IMR-90 (cell line): ENCODE measurements around the gene APOOL. TPM values are rescaled to one million over a fixed set of nuclear protein-coding genes. Genes with fewer than 3 reads are reported as not detected.

Experiments used
- ATAC-seq: fragments of 200-7000 bp; cut with Tn5 transposase; 2 replicates; pipeline ENCODE4 v1.9.1; 2020; ENCODE audit warnings: low read depth, mild to moderate bottlenecking, moderate library complexity
- BruUV-seq: library from RNA; stranded (reverse); fragments of 400-500 nt; replicated peaks from 2 replicates; lab custom pipeline; 2021; lab: Mats Ljungman, UMichigan
- CTCF ChIA-PET: fragments of 300-600 bp; formaldehyde crosslinking; extraction: SDS; loops from one replicate; lab custom pipeline; 2021; ENCODE audit warnings: antibody characterized with exemption; lab: Yijun Ruan, JAX
- POLR2A ChIA-PET: fragments of 300-600 bp; sonication (Branson Sonifier 250); formaldehyde crosslinking; loops from one replicate; lab custom pipeline; 2022; ENCODE audit warnings: antibody characterized with exemption; ENCODE audit not compliant: unreplicated experiment; lab: Charles Lee
- DNase-seq: peaks from one replicate; pipeline ENCODE4 v3.0.0; 2013
- H2AFZ ChIP-seq: replicated peaks from 2 replicates; pipeline ENCODE3; 2013; ENCODE audit warnings: low read length, mild to moderate bottlenecking; ENCODE audit not compliant: poor library complexity
- H2AK5ac ChIP-seq: 2 replicates; pipeline ENCODE4 v1.6.1; 2013; ENCODE audit warnings: low read depth, low read length, inconsistent platforms
- H2AK9ac ChIP-seq: replicated peaks from 2 replicates; pipeline ENCODE3; 2013; ENCODE audit warnings: mild to moderate bottlenecking, low read depth, low read length, moderate library complexity; ENCODE audit not compliant: poor library complexity
- H2BK120ac ChIP-seq: 2 replicates; pipeline ENCODE4 v1.6.1; 2013; ENCODE audit warnings: low read depth, low read length, inconsistent platforms
- H2BK15ac ChIP-seq: 3 replicates; pipeline ENCODE4 v1.6.1; 2013; ENCODE audit warnings: low read depth, low read length, inconsistent platforms
- H2BK20ac ChIP-seq: 2 replicates; pipeline ENCODE4 v1.6.1; 2013; ENCODE audit warnings: low read depth, mild to moderate bottlenecking, inconsistent platforms, low read length, moderate library complexity
- H2BK5ac ChIP-seq: 2 replicates; pipeline ENCODE4 v1.6.1; 2013; ENCODE audit warnings: mild to moderate bottlenecking, low read depth, low read length, inconsistent platforms; ENCODE audit not compliant: poor library complexity, severe bottlenecking
- H3K14ac ChIP-seq: replicated peaks from 2 replicates; pipeline ENCODE4 v1.6.1; 2013; ENCODE audit warnings: low read depth, low read length, inconsistent platforms
- H3K18ac ChIP-seq: 2 replicates; pipeline ENCODE4 v1.6.1; 2013; ENCODE audit warnings: low read depth, low read length, control low read depth
- H3K23ac ChIP-seq: 2 replicates; pipeline ENCODE4 v1.6.1; 2013; ENCODE audit warnings: low read depth, low read length, inconsistent platforms
- H3K27ac ChIP-seq: 2 replicates; pipeline ENCODE4 v1.5.1; 2013; ENCODE audit warnings: mild to moderate bottlenecking, control low read depth, low read length; ENCODE audit not compliant: insufficient read depth
- H3K27me3 ChIP-seq: 2 replicates; pipeline ENCODE4 v1.6.1; 2013; ENCODE audit warnings: low read length; ENCODE audit not compliant: control insufficient read depth, insufficient read depth
- H3K36me3 ChIP-seq: 2 replicates; pipeline ENCODE4 v1.6.1; 2013; ENCODE audit warnings: low read length, mixed read lengths; ENCODE audit not compliant: control insufficient read depth, insufficient read depth
- H3K4ac ChIP-seq: 2 replicates; pipeline ENCODE4 v1.6.1; 2013; ENCODE audit warnings: low read depth, low read length, inconsistent platforms
- H3K4me1 ChIP-seq: 2 replicates; pipeline ENCODE4 v1.6.1; 2013; ENCODE audit warnings: low read length, mixed read lengths; ENCODE audit not compliant: control insufficient read depth, insufficient read depth
- H3K4me2 ChIP-seq: 2 replicates; pipeline ENCODE4 v1.6.1; 2013; ENCODE audit warnings: low read depth, mild to moderate bottlenecking, control low read depth, low read length, moderate library complexity
- H3K4me3 ChIP-seq: 2 replicates; pipeline ENCODE4 v1.5.1; 2013; ENCODE audit warnings: low read depth, mild to moderate bottlenecking, control low read depth, low read length, moderate library complexity; ENCODE audit not compliant: insufficient read depth
- H3K56ac ChIP-seq: 2 replicates; pipeline ENCODE4 v1.6.1; 2013; ENCODE audit warnings: low read length, inconsistent platforms; ENCODE audit not compliant: insufficient read depth; ENCODE audit errors: extremely low read depth
- H3K79me1 ChIP-seq, 2 experiments: 2 replicates each; pipeline ENCODE4 v1.6.1; 2013; ENCODE audit warnings: low read length in 2 of 2, inconsistent platforms in 1 of 2, low read depth in 1 of 2
- H3K9ac ChIP-seq: 2 replicates; pipeline ENCODE4 v1.6.1; 2013; ENCODE audit warnings: low read depth, low read length, control low read depth
- H3K9me1 ChIP-seq: 2 replicates; pipeline ENCODE4 v1.6.1; 2013; ENCODE audit warnings: low read length, inconsistent platforms; ENCODE audit not compliant: insufficient read depth
- H3K9me3 ChIP-seq: 2 replicates; pipeline ENCODE4 v1.6.1; 2013; ENCODE audit warnings: low read length; ENCODE audit not compliant: control insufficient read depth, insufficient read depth
- H4K20me1 ChIP-seq: 2 replicates; pipeline ENCODE4 v1.6.1; 2013; ENCODE audit warnings: low read length, inconsistent platforms; ENCODE audit not compliant: insufficient read depth
- H4K5ac ChIP-seq: 2 replicates; pipeline ENCODE4 v1.6.1; 2013; ENCODE audit warnings: mild to moderate bottlenecking, low read depth, low read length, control low read depth
- H4K8ac ChIP-seq, 2 experiments: 2 replicates each; pipeline ENCODE4 v1.6.1; 2013; ENCODE audit warnings: low read depth in 2 of 2, low read length in 2 of 2, control low read depth in 1 of 2, inconsistent platforms in 1 of 2
- H4K91ac ChIP-seq: 2 replicates; pipeline ENCODE4 v1.6.1; 2013; ENCODE audit warnings: low read depth, low read length, inconsistent platforms; ENCODE audit not compliant: insufficient read depth
- BHLHE40 ChIP-seq: fragments of 150-350 bp; IDR thresholded peaks from 2 replicates; pipeline ENCODE4 v1.6.1; 2016; ENCODE audit warnings: mild to moderate bottlenecking, low read depth, low read length
- CEBPB ChIP-seq: IDR thresholded peaks from 2 replicates; pipeline ENCODE4 v1.6.1; 2012; ENCODE audit warnings: low read depth, low read length, improper control_type of control experiment
- CHD1 ChIP-seq: IDR thresholded peaks from 2 replicates; pipeline ENCODE4 v1.6.1; 2012; ENCODE audit warnings: low read depth, low read length, improper control_type of control experiment
- FOS ChIP-seq: fragments of 150-350 bp; IDR thresholded peaks from 2 replicates; pipeline ENCODE4 v1.6.1; 2016; ENCODE audit warnings: low read depth, low read length
- MAFK ChIP-seq: IDR thresholded peaks from 2 replicates; pipeline ENCODE4 v1.6.1; 2012; ENCODE audit warnings: low read depth, low read length, improper control_type of control experiment
- MAZ ChIP-seq: IDR thresholded peaks from 2 replicates; pipeline ENCODE4 v1.6.1; 2012; ENCODE audit warnings: low read depth, mild to moderate bottlenecking, low read length, improper control_type of control experiment, moderate library complexity, borderline replicate concordance
- MXI1 ChIP-seq: IDR thresholded peaks from 2 replicates; pipeline ENCODE4 v1.6.1; 2012; ENCODE audit warnings: low read depth, mild to moderate bottlenecking, low read length, moderate library complexity, borderline replicate concordance
- NFE2L2 ChIP-seq: fragments of 150-350 bp; IDR thresholded peaks from 2 replicates; pipeline ENCODE4 v1.6.1; 2016; ENCODE audit warnings: low read depth, mild to moderate bottlenecking, low read length
- RCOR1 ChIP-seq: IDR thresholded peaks from 2 replicates; pipeline ENCODE4 v1.6.1; 2012; ENCODE audit warnings: mild to moderate bottlenecking, low read length, improper control_type of control experiment; ENCODE audit not compliant: insufficient replicate concordance
- RFX5 ChIP-seq: IDR thresholded peaks from 2 replicates; pipeline ENCODE4 v1.8.0; 2012; ENCODE audit warnings: low read depth, mild to moderate bottlenecking, low read length, moderate library complexity
- WGBS, 2 experiments: methylation state at CpG; one replicate each; pipeline versions ENCODE4 v1.1.5 to v1.1.7; 2013; ENCODE audit warnings: missing lambda C conversion rate in 2 of 2; ENCODE audit not compliant: insufficient read length in 1 of 2; ENCODE audit errors: extremely low coverage in 2 of 2; 5-methylcytosine and 5-hydroxymethylcytosine counted together
- dilution Hi-C: fragments of 300-500 bp; cut with HindIII; formaldehyde crosslinking; loops from one replicate; pipeline ENCODE4 v1.14.3; 2018; ENCODE audit warnings: low sequenced_read_pairs; ENCODE audit not compliant: unreplicated experiment
- in situ Hi-C: fragments of 300-500 bp; cut with MboI; formaldehyde crosslinking; loops from 3 replicates; pipeline ENCODE4 v1.14.3; 2019; ENCODE audit warnings: low sequenced_read_pairs, inconsistent platforms, mixed read lengths
- intact Hi-C: fragments of 100-400 bp; cut with micrococcal nuclease; formaldehyde crosslinking; loops from 2 replicates; pipeline ENCODE4 v1.10.0; 2022
- polyA plus RNA-seq, 3 experiments: library from polyadenylated mRNA; depleted of rRNA; stranded (reverse); fragments of >200 nt; gene quantifications; 2 replicates each; pipeline ENCODE4 v1.2.3, GENCODE V29; 2012; ENCODE audit warnings: low replicate concordance in 1 of 3
- total RNA-seq: library from RNA; depleted of rRNA; stranded (reverse); fragments of >200 nt; gene quantifications from 2 replicates; pipeline ENCODE4 v1.2.3, GENCODE V29; 2012
- TF ChIP-seq, protein P1 (sequence below): conservative IDR thresholded peaks from 2 replicates; pipeline ENCODE4 v1.5.1; 2012; ENCODE audit warnings: mild to moderate bottlenecking, low read depth, low read length, improper control_type of control experiment
- TF ChIP-seq, protein P2 (sequence below): fragments of 150-350 bp; IDR thresholded peaks from 2 replicates; pipeline ENCODE4 v1.6.1; 2017; ENCODE audit warnings: mild to moderate bottlenecking, antibody characterized with exemption, low read length, low read depth

Gene APOOL
- total and polyA plus RNA-seq, 2 of the 4 experiments (the other 2 are of a cell fraction): 4.6 to 9.7 TPM

DNA sequence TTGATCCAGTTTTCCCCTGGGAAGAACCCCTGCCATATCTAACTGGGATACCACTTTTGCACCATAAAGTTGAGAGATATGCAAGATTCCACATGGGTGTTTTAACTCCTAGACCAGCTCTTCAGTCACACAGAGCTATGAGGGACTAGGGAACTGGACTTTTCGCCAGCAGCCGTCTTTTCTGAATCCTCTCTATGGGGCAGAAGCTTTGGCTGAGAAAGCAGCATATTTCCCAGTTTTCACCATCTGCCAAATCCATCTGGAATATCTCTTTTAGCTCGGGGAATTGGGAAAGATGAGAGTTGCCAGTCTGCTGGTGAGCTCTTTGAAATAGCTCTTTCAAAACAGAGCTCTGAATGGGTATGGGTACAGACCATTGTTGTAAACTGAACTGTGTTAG is 20.9 kb downstream of the APOOL start:
- TF ChIP-seq, protein P1, sequence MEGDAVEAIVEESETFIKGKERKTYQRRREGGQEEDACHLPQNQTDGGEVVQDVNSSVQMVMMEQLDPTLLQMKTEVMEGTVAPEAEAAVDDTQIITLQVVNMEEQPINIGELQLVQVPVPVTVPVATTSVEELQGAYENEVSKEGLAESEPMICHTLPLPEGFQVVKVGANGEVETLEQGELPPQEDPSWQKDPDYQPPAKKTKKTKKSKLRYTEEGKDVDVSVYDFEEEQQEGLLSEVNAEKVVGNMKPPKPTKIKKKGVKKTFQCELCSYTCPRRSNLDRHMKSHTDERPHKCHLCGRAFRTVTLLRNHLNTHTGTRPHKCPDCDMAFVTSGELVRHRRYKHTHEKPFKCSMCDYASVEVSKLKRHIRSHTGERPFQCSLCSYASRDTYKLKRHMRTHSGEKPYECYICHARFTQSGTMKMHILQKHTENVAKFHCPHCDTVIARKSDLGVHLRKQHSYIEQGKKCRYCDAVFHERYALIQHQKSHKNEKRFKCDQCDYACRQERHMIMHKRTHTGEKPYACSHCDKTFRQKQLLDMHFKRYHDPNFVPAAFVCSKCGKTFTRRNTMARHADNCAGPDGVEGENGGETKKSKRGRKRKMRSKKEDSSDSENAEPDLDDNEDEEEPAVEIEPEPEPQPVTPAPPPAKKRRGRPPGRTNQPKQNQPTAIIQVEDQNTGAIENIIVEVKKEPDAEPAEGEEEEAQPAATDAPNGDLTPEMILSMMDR: no peak
- TF ChIP-seq, protein P2, sequence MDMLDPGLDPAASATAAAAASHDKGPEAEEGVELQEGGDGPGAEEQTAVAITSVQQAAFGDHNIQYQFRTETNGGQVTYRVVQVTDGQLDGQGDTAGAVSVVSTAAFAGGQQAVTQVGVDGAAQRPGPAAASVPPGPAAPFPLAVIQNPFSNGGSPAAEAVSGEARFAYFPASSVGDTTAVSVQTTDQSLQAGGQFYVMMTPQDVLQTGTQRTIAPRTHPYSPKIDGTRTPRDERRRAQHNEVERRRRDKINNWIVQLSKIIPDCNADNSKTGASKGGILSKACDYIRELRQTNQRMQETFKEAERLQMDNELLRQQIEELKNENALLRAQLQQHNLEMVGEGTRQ: no peak
- TF ChIP-seq RFX5 (no peak), MAFK (no peak), NFE2L2 (no peak), BHLHE40 (no peak), RCOR1 (no peak), MAZ (no peak), FOS (no peak), CHD1 (no peak), MXI1 (no peak), CEBPB (no peak)
- CTCF ChIA-PET: no interaction called here
- POLR2A ChIA-PET: no interaction called here

More for the DNA sequence above, 20.9 kb downstream of the APOOL start:
- dilution Hi-C loops (no loop called here), in situ Hi-C loops (no loop called here), intact Hi-C loops (no loop called here)
- no peak for ATAC-seq
- H2BK120ac ChIP-seq: no peak overlapping the region
- H2BK20ac ChIP-seq: no peak overlapping the region
- no peak overlapping the region for H2AK5ac ChIP-seq
- H3K18ac ChIP-seq: no peak overlapping the region
- H4K91ac ChIP-seq: no peak overlapping the region
- no peaks in the 10 kb centered on the region for H3K9me1 ChIP-seq
- H4K5ac ChIP-seq: no peak overlapping the region
- H3K9ac ChIP-seq: no peak overlapping the region
- no peak overlapping the region for H2BK5ac ChIP-seq
- no TSS peak for BruUV-seq
- no peak overlapping the region for H3K27ac ChIP-seq
- H3K27me3 ChIP-seq: no peaks in the 10 kb centered on the region
- no peaks in the 10 kb centered on the region for H3K4me1 ChIP-seq
- H2AFZ ChIP-seq: no peak overlapping the region
- H3K79me1 ChIP-seq: no peaks in the 10 kb centered on the region; a peak in 1 of 4 replicates
- no peaks in the 10 kb centered on the region for H4K20me1 ChIP-seq
- no peaks in the 10 kb centered on the region for H3K36me3 ChIP-seq
- DNase-seq: no peak
- H3K4ac ChIP-seq: no peak overlapping the region
- no peak overlapping the region for H3K14ac ChIP-seq
- H2AK9ac ChIP-seq: no peak overlapping the region
- no peak overlapping the region for H3K4me2 ChIP-seq
- WGBS, 2 experiments: no CpG with 5 or more reads among the region's 3 CpGs
- H3K23ac ChIP-seq: no peak overlapping the region
- H3K56ac ChIP-seq: no peak overlapping the region
- H4K8ac ChIP-seq: no peak overlapping the region
- no peak overlapping the region for H3K4me3 ChIP-seq
- H2BK15ac ChIP-seq: no peak overlapping the region
- H3K9me3 ChIP-seq: no peaks in the 10 kb centered on the region
